Measurements from ENCODE around the gene HSPB9.

- TF ChIP-seq MAX (IDR thresholded peaks at IDR 0.05; ENCODE audit: low read depth, low read length) (peak; percentile 99), CTCF (IDR thresholded peaks at IDR 0.05; ENCODE audit: low read depth, low read length) (no peak), POLR2A (IDR thresholded peaks at IDR 0.05; ENCODE audit: extremely low read depth, insufficient read length) (peak; percentile 53), MYC (IDR thresholded peaks at IDR 0.05; ENCODE audit: low read depth, low read length) (peak; percentile 85)
Measured at GRCh38 chr17:42112552-42113176, 9.9 kb upstream of the HSPB9 start, which contains the start of gene DHX58.

Data from NB4 (cell line).